HG03521 (cell line): ENCODE data around the gene FXYD2.
"Not testable (repeated sequence)": the region's sequence is repeated elsewhere in the genome, so short reads cannot be mapped to it uniquely, and the experiment has no call there.

Experiments used
- ATAC-seq: cut with Tn5 transposase; IDR thresholded peaks from one replicate; pipeline ENCODE4 v1.9.1; 2021; ENCODE audit warnings: mild to moderate bottlenecking, moderate library complexity; ENCODE audit not compliant: unreplicated experiment

Gene FXYD2

DNA sequence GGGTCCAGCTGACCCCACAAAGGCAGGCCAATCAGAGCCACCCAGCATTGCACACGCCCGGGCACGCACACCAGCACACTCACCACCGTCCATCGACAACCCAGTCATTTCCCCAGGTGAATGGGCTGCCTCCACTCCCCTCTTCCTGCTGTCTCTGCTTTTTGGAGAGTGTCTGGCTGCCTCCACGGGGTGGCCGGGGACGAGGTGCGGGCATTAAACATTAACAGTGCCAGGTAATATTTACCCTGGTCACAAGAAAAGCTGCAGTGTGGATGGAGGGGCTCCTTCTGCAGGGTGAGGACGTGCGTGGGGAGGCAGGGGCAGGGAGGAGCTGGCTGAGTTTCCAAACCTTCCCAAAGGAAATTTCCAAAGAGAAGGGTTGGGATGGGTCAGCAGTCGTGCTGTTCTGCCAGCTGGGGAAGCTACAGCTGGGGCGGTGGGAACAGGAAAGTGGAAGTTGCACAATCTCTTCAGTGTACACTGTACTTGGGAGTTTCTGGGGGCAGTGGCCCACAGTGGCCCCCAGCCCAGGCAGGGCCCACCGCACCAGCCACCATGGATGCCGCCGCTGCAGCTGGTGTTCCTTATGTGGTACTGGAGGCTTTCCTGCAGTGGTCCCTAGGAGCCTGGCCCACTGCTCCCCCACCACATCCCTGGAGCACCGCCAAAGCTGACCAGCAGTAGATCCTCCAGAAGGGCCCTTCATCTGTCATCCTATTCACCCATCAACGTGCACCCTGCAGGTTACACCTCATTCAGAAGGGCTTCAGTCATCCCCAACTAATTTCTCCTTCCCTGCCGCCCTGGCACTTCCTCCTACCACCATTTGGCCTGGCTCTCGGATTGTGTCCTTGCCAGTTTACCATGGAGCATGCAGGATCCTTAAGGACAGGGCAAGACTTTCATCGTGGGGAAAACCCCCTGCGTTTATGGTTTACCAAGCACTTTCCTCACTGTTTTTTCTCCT is at the start of gene FXYD2:
TSS of gene FXYD2 (minus strand) at position 174 of the 967 bp plus-strand sequence. CDS start at position 108, 66 bp downstream.
- ATAC-seq: no peak

DNA sequence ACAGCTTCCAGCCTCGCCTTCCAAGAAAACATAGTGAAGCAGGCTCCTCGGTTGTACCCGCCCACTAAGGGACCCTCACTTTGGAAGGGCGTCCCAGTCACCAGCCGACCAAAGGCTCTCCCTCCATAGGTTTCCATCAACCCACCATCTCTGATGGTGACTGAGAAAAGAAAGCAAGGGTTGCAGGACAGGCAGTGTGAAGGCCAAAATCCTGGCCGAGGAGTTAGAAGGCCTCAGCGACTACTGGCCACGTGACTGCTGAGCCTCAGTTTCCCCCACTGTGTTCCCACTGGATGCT is 49.2 kb upstream of the FXYD2 start:
- ATAC-seq: no peak

DNA sequence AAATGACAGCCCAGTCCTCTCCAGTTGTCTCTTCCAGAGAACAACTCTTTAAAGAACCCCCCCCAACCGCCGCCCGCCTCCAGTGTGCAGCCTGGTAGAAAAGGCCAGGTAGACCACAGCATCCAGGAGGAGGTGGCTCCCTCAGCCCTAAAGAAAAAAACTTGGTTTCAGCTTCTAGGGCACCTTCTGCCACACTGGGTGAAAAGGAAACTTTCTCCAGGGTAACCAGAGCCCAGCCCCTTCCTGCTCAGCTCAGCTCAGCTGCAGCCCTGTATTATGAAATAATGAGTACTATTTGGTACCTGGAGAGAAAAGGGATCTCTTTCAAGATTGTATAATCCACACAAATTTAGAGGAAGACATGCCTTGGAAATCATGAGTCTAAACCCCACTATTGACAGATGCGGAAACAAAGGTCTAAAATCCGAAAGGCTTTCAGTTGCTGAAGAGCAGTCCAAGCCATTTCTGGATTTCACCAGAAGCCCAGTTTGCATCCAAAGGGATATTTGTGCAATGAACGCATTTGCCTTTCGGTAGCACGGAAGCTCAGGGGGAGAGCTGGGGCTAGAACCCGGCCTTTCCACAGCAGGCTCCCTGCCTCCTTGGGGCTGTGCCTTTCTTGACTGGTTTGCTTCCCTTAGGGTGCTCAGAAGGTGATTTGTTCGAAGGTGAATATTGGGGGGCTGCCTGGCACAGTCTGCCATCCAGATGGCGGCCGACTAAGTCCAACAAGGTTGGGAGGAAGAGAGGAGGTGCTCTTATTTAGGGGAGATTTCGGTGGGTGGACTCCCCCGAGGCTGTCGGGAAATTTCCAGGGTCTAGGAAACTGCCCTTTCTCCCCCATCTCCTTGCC is 48.7 kb upstream of the FXYD2 start:
- ATAC-seq: no peak

DNA sequence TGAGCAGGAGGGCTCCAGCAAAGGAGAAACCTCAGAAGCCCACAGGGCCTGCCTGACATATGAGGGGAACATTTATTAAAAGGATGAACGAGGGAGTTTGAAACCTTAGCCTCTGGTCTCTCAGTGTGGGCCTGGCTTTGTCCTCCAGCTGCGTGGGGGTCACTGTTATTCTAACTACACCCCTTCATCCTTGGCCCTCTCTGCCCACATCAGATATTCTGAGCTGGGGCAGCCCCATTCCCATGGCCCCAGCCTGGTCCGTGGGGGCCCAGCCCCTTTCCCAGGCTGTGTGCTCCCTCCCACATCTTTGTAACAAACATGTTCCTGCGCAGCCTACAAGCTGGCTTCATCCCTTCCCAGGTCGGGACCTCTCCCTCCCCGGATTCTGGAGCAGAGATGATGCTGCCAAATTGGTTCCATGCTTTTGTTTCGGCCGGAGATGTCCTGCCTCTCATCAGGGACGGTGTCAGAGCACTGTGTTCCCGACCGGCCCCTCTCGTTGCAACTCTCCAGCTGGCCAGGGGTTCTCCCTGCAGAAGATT is 47.9 kb upstream of the FXYD2 start:
- ATAC-seq: no peak

DNA sequence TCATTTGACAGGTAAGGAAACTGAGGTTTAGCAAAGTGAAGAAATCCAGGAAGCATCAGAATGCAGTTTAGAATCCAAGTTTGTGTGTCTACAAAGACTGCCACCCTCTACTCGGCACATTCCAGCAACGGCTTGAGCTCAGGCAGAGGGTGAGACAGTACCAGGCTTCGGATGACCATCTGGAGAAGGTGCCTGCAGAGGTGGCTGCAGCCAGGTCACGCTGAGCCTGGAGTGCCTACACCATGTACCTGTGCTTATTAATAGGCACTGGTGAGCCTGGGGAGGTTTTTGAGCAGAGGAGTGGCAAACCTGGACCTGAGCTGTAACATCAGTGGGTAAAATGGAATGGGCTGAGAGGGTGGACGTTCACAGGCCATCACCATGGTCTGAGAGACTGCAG is 47.2 kb upstream of the FXYD2 start:
- ATAC-seq: no peak

DNA sequence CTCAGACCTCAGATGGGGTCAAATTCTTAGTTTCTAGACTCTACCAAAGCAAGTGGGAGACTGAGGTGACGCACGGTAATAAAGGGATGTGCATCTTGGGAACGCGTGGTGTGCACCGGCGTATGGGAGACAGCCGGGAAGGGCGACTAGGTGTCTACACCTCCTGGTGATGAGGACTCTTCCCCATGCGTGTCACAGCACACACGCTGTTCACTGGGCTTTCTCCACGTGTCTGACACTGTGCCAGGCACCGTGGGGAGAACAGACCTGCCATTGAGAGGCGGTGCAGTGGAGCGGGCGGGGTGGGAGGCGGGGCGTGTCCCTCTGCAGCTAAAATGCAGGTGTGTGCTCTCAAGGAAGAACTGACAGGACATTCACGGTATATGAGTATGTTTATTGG is 46.6 kb upstream of the FXYD2 start:
- no peak for ATAC-seq

DNA sequence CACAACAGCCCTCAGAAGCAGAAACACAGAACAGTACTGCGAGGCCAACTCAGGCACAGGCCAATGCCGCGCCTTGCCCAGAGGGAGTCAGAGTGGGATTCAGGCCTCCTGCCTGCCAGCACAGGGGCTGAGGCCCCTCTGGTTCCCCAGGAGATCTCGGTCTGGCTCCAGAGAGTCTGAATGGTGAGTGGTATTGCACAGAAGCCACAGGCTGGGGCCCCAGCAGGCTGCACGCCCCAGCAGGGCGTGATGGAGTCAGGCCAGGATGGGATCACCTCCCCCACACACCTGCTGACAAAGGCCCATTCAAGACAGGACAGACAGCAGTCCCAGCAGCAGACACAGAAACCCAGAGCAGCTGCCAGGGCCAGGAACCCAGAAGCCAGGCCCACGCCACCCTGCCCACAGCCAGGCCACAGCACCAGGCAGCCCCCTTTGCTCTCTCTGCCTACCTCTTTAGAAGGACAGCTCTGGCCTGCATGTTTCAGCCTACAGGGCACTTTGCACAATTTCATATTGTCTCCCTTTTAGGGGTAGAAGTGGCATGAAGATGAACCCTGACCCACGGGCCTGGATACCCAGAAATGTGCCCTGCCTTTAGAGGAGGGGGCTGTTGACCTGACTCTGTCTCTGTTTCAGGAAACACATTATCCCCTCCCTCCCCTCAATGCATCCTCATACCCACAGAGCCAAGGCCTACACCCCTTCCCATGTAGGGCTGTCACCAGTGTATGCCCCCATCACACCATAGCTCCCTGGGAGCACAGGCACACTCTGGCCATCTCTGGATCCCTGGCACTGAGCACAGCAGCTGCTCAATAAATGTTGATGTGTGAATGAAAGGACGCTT is 45.8 kb upstream of the FXYD2 start:
- no peak for ATAC-seq

DNA sequence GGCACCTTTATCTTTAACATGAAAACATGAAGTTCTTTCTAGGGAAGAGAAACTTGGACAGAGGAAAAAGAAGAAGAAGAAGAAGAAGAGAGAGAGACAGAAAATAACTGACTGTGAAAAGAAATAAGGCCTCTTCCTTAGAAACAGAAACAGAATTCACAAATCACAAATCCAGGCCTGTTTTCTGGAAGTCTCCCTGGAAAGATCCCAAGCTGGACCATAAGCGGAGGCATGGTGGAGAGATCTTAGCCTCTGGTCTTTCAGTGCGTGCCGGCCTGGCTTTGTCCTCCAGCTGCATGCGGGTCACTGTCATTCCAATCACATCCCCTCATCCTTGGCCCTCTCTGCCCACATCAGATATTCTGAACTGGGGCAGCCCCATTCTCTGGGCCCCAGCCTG is 45.1 kb upstream of the FXYD2 start:
- ATAC-seq: no peak

DNA sequence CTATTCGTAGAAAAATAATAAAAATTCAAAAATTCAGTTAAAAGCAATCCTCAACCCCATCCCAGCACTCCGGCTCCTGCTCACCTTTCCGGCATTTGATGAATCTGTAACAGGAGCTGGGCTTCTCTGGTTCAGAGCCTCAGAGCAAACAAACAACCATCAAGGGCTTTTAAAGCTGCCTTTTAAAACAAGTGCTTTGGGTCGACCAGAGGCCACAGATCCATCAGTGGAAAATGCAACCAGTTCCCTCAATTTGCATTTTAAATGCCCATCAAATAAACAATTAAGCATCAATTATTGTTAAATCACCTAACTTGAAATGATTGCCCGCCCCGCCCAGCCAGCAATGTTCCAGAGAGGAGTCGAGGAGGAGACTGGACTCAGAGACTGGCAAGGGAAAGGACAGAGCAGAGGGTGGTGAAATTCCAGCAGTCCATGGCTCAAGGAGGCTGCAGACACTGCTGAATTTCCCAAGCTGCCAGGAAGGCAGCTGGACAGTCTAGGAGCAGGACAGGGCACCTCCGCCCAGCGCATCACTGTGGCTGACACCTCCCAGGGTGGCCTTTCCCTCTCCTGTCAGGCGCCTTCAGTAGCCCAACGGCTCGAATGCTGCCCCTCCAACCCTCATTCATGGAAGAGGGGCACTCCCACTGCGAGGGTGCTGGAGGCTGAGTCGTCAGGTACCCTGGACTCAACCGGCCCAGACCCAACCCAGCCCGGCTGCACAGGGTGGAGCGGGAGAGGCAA is 44.4 kb upstream of the FXYD2 start:
- no peak for ATAC-seq

DNA sequence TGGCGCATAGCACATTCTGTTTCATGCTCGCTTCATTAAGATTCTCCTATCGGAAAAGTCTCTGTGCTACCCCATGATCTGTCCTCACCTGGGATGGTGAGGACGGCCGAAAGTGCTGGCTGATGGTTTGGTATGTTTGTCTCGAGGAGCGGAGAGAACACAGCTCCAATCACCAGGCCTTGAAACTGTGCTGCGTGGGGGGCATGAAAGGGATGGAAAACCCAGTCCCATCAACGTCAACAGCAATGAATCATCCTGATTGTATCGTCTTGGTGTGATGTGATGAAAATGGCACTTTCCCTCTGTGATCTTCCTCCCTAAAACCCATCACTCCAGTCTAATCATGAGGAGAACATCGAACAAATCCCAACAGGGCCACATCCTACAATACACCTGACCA is 43.5 kb upstream of the FXYD2 start:
- ATAC-seq: no peak

DNA sequence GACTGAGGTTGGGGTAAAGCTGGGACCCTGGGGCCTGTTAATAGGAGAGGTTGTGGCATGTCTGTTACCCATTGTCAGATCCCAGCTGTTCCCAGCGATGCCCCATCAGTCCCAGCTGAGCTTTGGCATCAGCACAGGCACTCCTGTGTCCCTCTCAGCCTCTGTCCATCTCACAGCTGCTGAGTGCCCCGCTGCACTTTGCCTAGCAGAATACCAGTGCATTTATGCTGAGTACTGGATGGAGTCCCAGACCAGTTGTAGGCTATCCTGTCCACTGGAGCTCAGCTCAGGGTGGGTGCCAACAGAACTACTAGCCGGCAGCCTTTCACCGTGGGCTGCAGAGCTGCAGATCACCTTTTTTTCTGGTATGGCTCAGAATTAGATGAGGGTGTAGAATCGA is 42.0 kb upstream of the FXYD2 start:
- ATAC-seq: no peak

DNA sequence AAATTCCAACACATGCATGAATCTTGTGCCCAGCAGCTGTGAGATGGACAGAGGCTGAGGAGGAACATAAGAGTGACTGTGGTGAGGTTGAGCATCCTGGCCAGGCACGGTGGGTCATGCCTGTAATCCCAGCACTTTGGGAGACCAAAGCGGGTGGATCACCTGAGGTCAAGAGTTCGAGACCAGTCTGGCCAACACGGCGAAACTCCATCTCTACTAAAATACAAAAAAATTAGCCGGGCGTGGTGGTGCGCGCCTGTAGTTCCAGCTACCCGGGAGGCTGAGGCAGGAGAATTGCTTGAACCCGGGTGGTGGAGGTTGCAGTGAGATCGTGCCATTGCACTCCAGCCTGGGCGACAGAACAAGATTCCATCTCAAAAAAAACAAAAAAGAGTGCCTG is 41.0 kb upstream of the FXYD2 start:
- ATAC-seq: not testable (repeated sequence)

DNA sequence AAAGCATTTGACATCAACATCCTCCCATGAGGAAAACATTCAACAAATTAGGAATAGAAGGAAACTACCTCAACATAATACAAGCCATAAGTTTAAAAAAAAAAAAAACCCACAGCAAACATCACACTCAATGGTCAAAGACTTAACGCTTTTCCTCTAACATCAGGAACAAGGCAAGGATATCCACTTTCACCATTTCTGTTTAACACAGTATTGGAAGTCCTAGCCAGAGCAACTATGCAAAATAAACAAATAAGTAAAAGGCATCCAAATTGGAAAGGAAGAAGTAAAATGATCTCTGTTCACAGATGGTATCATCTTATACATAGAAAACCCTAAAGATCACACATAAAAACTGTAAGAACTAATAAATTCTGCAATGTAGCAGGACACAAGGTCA is 38.8 kb upstream of the FXYD2 start:
- ATAC-seq: no peak

DNA sequence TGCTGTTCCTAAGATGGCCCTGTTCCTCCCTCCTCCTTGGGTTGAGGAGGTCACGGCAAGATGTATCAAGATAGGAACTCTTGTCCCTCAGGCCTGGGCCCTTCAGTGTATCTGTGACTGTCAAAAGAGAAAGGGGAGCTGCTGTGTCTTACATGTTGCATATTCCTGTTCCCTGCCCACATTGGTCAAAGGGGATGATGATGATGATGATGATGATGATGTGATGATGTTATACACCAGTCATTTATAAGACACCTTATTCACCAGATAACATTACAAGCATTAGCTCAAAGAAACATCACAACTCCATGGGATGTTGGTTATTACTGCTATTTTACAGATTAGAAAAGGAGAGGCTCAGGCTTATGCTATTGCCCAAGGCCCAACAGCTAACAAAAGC is 38.2 kb upstream of the FXYD2 start:
- ATAC-seq: no peak

DNA sequence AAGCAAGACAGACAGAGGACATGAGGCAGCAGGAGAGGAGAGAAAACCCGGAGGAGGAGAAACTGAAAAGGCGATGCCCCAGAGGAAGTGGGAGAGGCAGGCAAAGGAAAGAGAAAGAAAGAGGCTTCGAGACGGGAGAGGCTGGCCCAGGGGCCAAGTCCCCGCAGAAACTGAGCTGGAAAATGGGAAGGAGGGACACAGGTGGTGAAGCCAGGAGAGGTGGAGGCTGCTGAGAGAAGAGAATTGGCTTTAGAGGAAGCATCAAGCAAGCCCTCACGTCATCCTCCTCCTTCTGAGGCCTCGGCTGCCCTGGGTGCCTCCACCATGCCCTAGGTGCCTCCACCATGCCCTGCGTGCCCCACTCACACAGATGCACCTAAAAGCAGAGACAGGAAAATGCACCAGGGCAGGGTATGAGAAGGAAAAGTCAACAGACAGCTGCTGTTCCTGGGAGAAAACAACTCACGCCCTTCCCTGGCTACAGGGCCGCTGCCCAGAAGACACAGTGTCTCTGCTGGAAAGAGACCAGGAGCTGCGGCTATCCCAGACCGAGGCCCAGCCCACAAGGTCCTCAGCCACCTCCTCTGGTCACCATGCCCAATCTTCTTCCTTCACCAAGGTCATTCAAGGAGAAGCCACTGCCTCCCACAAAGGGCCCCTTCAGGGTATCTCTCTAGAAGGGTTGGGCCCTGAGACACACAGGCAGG is 37.6 kb upstream of the FXYD2 start:
- ATAC-seq: no peak

DNA sequence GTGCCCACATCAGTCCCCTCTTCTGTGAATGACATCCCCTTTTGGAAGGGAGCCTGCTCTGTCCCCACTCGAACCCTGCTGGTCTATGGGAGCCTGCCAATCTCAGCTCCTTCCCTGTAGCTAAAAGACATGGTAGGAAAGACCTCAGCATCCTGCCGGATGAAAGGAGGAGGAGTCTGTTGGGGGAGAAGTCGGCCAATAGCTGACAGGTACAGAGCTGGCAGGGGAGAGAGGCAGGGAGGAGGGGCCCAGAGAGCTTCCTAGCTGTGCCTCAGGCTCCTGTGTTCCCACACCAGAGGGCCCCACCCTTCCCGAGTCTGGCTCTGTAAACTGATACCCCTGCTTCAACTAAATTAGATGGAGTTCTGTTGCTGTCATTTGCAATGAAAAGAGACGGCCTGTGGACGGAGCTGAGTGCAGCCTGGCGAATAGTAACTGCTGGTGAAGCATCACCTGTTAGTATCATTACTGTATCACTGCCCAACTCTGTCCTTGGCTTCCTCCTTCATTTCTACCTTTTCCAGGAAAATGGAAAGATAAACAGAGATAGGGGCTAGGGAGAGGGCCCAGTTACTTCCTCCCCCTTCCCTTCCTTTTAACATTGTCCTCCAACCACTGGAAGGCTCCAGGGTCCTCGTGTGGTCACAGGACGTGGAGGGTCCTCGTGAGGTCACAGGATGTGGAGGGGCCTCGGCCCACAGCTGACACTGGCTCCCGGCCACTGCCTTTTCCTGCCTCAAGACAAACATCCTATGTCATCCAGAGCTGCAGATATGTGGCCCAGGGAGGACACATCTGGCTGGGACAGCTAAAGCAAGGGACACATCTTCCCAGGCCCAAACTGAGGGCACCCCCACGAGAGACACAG is 36.8 kb upstream of the FXYD2 start:
- ATAC-seq: no peak

DNA sequence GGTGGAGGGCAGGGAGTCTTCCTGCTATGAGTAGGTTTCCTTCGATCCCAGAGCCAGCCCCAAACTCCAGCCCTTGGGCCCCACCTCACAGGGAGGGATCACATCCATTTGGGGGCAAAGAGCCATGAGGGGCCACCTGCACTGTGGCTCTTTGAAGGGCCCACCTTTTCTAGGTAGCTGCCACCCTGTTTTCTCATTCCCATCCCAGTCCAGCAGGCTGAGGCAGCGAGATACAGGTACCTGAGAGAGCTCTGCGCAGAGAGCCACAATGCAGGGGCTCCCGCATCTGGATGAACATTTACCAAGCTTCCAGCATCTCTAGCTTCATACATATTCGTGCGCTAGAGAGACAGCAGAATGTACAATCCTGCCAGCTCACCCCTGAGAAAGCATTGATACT is 35.6 kb upstream of the FXYD2 start:
- no peak for ATAC-seq

DNA sequence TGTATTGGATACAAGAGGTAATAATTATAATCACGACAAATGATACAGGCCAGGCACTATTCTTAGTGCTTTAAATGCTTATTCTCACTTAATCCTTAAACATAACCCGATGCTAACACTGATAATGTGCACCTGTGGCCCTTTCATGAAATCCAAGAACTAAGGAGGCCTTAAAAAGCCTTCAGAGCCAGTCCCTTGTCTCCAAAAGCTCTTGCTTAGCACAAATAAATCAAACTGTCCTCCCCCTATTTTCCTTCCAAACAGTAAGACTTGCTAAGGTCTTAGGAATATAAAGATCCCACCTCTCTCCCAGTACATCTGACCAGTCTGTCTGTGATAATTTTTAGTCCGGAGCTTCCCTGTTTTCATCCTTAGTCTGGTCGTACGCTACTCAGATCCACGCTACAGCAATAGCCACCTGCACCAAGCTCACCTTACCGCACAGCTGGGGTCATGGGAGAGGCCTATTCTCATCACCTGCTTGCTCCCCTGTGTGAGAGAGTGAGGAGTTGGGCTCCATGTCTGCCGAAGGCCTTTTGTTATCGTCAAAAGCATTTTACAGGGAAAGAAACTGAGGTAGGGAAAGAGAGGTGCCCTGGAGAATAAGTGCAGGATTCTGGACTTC is 35.1 kb upstream of the FXYD2 start:
- no peak for ATAC-seq
